Spinal cord (tissue), 10 donors: ENCODE data around the gene FBLN5. TPM values are rescaled to one million over a fixed set of nuclear protein-coding genes. Genes with fewer than 3 reads are reported as not detected.
A peak's percentile ranks its signal among the peaks of the same experiment; 100 is the strongest.

Experiments used
- DNase-seq, 6 donors: peaks; one replicate each; pipeline versions ENCODE4 v3.0.0 to v3.0.0-alpha.2; 2013 to 2015; ENCODE audit warnings: low spot score in 6 of 6, low read depth in 4 of 6
- H3K27ac ChIP-seq: one replicate; pipeline ENCODE4 v1.5.1; 2013; ENCODE audit warnings: low read depth, low read length, control low read depth
- H3K27me3 ChIP-seq: one replicate; pipeline ENCODE4 v1.6.1; 2013; ENCODE audit warnings: low read length; ENCODE audit not compliant: control insufficient read depth, insufficient read depth
- H3K36me3 ChIP-seq: one replicate; pipeline ENCODE4 v1.6.1; 2013; ENCODE audit warnings: low read length; ENCODE audit not compliant: control insufficient read depth, insufficient read depth
- H3K4me1 ChIP-seq: one replicate; pipeline ENCODE4 v1.6.1; 2013; ENCODE audit warnings: low read length; ENCODE audit not compliant: control insufficient read depth, insufficient read depth
- H3K4me3 ChIP-seq: one replicate; pipeline ENCODE4 v1.5.1; 2013; ENCODE audit warnings: low read depth, low read length, control low read depth
- H3K9me3 ChIP-seq: one replicate; pipeline ENCODE4 v1.6.1; 2013; ENCODE audit warnings: low read length; ENCODE audit not compliant: control insufficient read depth, insufficient read depth
- WGBS: methylation state at CpG from one replicate; pipeline ENCODE4 v1.1.5; 2013; ENCODE audit warnings: missing lambda C conversion rate; ENCODE audit not compliant: insufficient coverage; 5-methylcytosine and 5-hydroxymethylcytosine counted together
- polyA plus RNA-seq, 2 donors: library from polyadenylated mRNA; unstranded; fragments of 120-200 nt; gene quantifications; one replicate each; pipeline ENCODE4 v1.2.1, GENCODE V29; 2013; ENCODE audit not compliant: insufficient read length in 2 of 2
- total RNA-seq, 2 donors: library from RNA; depleted of rRNA in 1 of 2; stranded (reverse); fragments of 120-200 nt in 1 of 2; fragments of >200 nt in 1 of 2; gene quantifications; one replicate each; pipeline versions ENCODE4 v1.2.3 to v1.2.4, GENCODE V29; 2013 to 2014
- donor health status: healthy.

FBLN5 gene
- total and polyA plus RNA-seq, 4 donors: 33.0 to 44.6 (median 38.6) TPM

DNA sequence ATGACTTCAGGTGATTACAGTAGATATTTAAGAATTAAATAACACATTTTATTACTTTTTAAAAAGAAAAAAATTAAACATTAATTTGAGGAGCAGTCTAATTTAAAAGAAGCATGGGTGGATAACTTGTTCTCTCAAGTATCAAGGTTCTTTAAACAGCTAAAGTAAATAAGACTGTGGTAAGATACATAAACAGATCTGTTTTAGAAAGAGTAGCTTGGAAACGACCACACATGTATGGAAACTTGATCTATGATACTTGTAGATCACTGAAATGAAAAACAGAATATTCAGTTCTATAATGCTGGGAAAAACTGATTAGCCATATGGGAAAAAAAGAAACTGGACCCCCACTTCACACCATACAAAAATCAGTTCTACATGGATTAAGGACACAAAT, 116.2 kb downstream of the FBLN5 start:
- Histone ChIP-seq H3K4me3 (no peak overlapping the region), H3K27ac (peak overlapping the region; percentile 61), H3K36me3 (no peaks in the 10 kb centered on the region), H3K27me3 (peaks cover 7% of the 10 kb centered on the region), H3K9me3 (no peaks in the 10 kb centered on the region), H3K4me1 (no peaks in the 10 kb centered on the region)
- no peak for DNase-seq
- WGBS: no CpG with 5 or more reads among the region's 1 CpG

GRCh38 chr14:91830777-91831176, 116.7 kb downstream of the FBLN5 start:
- no peaks in the 10 kb centered on the region for H3K36me3 ChIP-seq
- H3K4me3 ChIP-seq: no peak overlapping the region
- H3K27me3 ChIP-seq: peaks cover 4% of the 10 kb centered on the region
- no peaks in the 10 kb centered on the region for H3K4me1 ChIP-seq
- no peaks in the 10 kb centered on the region for H3K9me3 ChIP-seq
- peak overlapping the region; percentile 61 for H3K27ac ChIP-seq
- no CpG with 5 or more reads among the region's 3 CpGs for WGBS
- DNase-seq: peak; percentile 57 to 95 (median 86)

DNA sequence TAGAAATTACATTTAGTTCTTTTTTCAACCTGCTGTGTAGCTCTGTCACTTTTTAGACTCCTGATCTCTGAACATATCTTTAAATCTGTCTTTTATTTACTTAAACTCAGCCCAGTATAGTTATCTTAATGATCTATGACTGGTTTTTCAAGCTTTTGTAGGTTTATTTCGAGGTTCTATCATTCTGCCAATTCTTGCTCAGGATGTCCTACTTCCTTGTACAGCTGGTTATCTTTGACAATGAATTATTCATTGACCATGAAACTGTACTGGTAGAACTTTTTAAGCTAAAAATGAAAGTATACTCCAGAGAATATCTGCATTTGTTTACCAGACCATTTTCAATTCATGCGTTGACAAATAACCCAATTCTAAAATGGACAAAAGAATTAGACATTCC, 118.0 kb downstream of the FBLN5 start:
- no peak overlapping the region for H3K27ac ChIP-seq
- 40% methylated on average over 1 of the region's 2 CpGs for WGBS
- H3K36me3 ChIP-seq: no peaks in the 10 kb centered on the region
- H3K4me1 ChIP-seq: no peaks in the 10 kb centered on the region
- H3K9me3 ChIP-seq: no peaks in the 10 kb centered on the region
- H3K27me3 ChIP-seq: no peaks in the 10 kb centered on the region
- no peak overlapping the region for H3K4me3 ChIP-seq
- DNase-seq: no peak

DNA sequence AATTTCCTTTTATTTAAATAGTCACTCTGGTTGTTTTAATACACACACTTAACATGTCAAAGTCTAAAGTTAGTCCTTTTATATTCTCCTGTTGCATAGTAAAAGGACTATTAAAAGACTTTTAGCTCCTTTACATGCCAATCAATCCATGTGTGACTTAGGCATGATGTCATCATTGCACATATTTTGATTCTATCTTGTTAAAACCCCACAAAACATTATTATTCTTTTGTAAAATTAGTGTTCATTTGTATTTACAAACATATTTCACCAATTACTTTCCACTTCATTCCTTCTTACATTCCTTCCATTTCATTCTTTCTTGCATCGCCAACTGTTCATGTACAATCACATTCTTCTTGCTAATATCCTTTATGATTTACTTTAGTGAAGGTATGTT, 119.7 kb downstream of the FBLN5 start:
- Histone ChIP-seq H3K27me3 (no peaks in the 10 kb centered on the region), H3K27ac (no peak overlapping the region), H3K9me3 (no peaks in the 10 kb centered on the region), H3K36me3 (no peaks in the 10 kb centered on the region), H3K4me3 (no peak overlapping the region), H3K4me1 (no peaks in the 10 kb centered on the region)
- no peak for DNase-seq
- WGBS: no CpG with 5 or more reads among the region's 1 CpG

Other genes with a start within 250 kb of the FBLN5 start
- 1 to 10 TPM in 1 of 2 donors, under 1 TPM in 1; 0.44 to 2.1 TPM for gene CATSPERB, start 215.6 kb downstream of the FBLN5 start, total RNA-seq
- under 1 TPM; 0.29 to 0.49 TPM for gene CATSPERB, start 215.6 kb downstream of the FBLN5 start, polyA plus RNA-seq
- 10 to 100 TPM; 10.7 to 17.1 TPM for gene TC2N, start 80.2 kb downstream of the FBLN5 start, total RNA-seq
- 1 to 10 TPM; 5.4 to 9.2 TPM for gene TC2N, start 80.2 kb downstream of the FBLN5 start, polyA plus RNA-seq
- gene TRIP11, start 92.4 kb upstream of the FBLN5 start, total RNA-seq: 10 to 100 TPM; 42.2 to 58.0 TPM
- gene TRIP11, start 92.4 kb upstream of the FBLN5 start, polyA plus RNA-seq: 10 to 100 TPM; 14.2 to 17.1 TPM
- gene ATXN3, start 158.9 kb upstream of the FBLN5 start, total RNA-seq: 10 to 100 TPM; 37.3 to 43.2 TPM
- 10 to 100 TPM; 20.8 to 22.9 TPM for gene ATXN3, start 158.9 kb upstream of the FBLN5 start, polyA plus RNA-seq
- gene NDUFB1, start 174.0 kb upstream of the FBLN5 start, total RNA-seq: 100 to 1,000 TPM; 148 to 391 TPM
- 100 to 1,000 TPM; 210 to 226 TPM for gene NDUFB1, start 174.0 kb upstream of the FBLN5 start, polyA plus RNA-seq
- 10 to 100 TPM; 28.9 to 56.8 TPM for gene CPSF2, start 174.3 kb upstream of the FBLN5 start, total RNA-seq
- gene CPSF2, start 174.3 kb upstream of the FBLN5 start, polyA plus RNA-seq: 10 to 100 TPM; 39.3 to 57.5 TPM